ENCODE measurements around the gene MARS1.

DNA sequence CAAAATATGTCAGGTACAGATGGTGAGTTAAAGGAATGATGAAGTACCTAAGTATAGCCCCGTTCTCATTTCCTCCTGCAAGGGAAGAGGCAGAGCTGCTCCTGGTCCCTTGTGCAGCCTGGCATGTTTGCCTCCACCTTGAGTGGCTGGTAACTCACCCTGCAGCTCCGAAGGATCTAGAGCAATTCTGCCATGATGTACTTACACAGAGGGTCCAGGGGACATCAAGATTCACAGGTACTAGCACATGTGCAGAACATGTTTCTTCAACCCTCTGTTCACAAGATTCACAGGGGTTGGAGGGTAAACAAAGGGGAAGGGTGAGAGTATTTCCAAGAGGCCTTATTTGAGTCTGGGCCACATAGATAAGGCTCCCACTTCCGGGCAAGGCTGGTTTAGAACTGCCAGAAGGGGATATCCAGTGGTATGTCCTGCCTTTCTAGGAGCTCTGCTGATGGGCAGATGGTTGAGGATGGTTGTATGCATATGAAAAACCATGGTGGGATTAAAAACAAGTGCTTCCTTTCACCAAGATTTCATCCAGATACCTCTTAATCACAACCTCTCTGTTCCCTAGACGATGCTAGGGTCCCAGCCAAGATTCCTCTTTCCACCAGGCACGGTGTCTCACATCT is 51.4 kb downstream of the MARS1 start:
- TF ChIP-seq, protein P1, sequence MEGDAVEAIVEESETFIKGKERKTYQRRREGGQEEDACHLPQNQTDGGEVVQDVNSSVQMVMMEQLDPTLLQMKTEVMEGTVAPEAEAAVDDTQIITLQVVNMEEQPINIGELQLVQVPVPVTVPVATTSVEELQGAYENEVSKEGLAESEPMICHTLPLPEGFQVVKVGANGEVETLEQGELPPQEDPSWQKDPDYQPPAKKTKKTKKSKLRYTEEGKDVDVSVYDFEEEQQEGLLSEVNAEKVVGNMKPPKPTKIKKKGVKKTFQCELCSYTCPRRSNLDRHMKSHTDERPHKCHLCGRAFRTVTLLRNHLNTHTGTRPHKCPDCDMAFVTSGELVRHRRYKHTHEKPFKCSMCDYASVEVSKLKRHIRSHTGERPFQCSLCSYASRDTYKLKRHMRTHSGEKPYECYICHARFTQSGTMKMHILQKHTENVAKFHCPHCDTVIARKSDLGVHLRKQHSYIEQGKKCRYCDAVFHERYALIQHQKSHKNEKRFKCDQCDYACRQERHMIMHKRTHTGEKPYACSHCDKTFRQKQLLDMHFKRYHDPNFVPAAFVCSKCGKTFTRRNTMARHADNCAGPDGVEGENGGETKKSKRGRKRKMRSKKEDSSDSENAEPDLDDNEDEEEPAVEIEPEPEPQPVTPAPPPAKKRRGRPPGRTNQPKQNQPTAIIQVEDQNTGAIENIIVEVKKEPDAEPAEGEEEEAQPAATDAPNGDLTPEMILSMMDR (IDR thresholded peaks at IDR 0.05): no peak
- TF ChIP-seq POLR2A (IDR thresholded peaks at IDR 0.05): no peak
